ENCODE data around the gene ZRSR2.
"Not testable (repeated sequence)": the region's sequence is repeated elsewhere in the genome, so short reads cannot be mapped to it uniquely, and the experiment has no call there.

ZRSR2 gene

DNA sequence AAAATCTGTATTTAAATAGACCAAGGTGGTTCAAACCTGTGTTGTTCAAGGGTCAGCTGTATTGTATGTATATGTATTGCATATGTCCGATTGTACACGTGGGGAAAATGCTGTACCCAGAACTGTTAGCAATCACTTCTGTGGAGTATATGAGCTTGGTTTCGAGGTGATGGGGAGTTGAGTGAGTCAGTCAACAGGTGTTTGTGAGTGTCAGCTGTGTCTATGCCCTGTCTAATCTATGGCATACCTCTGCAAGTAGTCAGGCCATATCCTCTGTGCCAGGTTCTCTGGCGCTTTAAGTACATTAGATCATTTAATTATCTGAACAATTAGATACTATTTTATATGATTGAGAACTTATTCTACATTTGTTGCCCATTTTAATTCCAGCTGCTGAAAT is 7.4 kb downstream of the ZRSR2 start:
- no peak for DNase-seq

DNA sequence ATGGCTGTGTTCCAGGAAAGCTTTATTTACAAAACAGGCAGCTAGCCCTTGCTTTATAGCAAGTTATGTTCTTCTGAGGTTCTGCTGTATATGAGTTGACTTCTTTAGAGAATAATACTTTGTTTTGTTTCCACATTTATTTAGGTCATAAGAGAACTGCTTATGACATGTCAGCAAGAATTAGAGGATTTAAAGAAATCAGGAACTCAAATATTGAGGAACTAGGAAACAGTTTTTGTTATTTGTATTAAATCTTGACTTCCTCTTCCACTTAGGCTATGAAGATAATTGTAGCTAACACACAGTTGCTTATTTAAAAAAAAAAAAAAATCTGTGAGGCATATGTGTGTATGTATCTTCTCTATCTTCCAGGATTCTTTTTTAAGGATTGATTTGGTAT is 14.3 kb downstream of the ZRSR2 start:
- DNase-seq = no peak

DNA sequence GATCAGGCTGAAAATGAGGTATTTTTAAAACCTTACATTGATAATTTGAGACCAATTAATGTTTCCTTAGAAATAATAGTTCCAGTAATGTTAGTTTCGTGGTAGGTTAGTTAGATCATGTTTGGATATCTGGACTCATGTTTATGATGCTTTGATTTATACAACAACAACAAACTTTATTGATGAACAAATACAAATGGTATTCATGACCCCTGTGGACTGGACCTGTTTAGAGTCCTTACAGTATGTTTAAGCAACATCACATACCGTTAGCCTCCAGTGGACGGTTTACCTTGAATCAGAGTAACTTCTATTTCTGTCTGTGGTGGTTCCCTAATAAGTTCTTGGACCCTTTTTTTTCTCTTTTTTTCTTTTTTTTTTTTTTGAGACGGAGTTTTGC is 18.0 kb downstream of the ZRSR2 start:
- DNase-seq = no peak

- DNase-seq = no peak
These were observed 22.1 kb downstream of the ZRSR2 start for GRCh38 chrX:15812192-15812938.

DNA sequence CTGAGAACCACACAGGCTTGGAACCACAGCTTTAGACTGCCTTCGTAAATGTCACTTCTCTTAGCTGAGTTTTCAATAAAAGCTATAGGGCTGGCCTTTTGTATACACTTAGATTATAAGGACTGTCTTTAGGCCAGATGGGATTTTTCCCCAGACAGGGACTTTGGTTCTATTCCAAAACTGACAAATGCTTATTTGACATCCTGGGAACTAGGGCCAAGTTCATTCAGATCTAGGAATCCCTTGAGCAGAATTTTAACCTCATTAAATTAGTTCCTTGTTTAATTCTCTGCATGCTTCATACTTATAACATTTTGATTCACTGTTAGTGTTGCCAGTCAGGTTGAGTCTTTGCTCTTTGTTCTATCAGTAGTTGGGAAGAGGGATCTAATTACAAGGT is 23.1 kb downstream of the ZRSR2 start:
- no peak for DNase-seq

DNA sequence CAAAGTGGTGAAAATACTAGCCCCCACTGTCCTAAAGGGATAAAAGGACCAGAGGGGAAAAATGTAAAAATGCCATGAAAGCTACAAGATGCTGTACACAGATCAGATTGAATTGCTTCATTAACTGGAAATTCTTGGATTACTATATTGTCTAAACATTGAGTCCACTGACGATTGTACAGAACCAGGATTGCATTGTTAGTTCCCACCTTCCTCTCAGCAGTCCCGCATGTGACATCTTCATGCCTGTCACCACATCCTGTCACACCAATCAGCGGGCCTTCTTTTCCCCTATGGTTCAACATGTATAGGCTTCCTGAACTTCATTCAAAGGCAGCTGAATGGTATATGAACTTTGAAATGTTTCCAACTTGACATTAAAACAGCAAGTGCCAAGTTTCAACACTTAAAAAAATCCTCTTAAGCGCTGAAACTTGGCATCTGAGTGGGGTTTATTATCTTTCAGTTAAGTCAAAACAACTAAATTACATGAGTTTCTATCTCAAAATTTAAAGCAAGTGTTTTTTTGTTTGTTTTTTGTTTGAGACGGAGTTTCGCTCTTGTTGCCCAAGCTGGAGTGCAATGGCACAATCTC is 24.6 kb downstream of the ZRSR2 start:
- no peak for DNase-seq

DNA sequence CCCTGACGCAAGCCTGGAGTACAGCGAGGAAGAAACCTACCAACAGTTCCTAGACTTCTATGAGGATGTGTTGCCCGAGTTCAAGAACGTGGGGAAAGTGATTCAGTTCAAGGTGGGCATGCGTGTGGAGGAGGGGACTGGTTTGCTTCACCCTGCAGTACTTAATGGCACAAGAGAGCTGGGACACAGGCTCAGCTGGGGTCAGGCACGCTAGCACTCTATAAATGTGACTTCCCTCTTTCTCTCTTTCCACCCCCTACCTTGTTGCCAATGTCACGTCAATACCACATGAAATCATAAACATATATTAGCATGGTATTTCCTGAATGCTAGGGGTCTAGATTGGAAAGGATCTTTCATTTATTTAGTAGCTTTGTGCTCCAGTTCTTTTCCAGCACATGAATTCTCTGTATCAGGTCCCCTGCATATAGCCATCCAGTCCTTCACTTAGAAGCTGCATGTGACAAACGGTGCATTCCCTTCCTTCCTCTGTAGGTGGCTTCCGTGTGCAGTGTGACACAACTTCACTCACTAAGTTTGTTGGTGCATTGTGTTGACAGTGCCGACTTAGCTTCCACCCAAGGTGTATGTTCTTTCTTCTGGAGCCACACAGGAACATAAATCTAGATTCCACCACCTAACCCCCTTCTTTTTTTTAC is 25.6 kb downstream of the ZRSR2 start:
- DNase-seq = peak; percentile 64

DNA sequence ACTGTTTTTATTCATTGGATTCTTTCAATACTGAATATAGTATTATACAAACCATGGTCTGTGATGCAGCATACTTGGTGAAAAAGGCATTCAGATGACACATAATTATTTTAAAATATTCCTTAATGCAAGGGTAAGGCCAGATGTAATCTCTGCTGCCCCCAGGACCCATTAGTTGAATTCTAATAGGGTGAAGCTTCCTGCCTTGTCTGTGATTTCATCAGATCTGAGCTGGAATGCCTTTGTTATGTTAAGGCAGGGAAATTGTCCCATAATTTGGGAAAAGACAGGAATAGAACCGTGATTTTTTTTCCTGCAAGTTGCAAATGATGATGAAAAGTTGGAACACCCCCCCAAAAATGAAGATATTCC is 26.1 kb downstream of the ZRSR2 start:
- no peak for DNase-seq

GRCh38 chrX:15816886-15817285 is 26.6 kb downstream of the ZRSR2 start:
- peak; percentile 26 for DNase-seq

- no peak for DNase-seq
These were observed 30.1 kb downstream of the ZRSR2 start for GRCh38 chrX:15820106-15821073.

DNA sequence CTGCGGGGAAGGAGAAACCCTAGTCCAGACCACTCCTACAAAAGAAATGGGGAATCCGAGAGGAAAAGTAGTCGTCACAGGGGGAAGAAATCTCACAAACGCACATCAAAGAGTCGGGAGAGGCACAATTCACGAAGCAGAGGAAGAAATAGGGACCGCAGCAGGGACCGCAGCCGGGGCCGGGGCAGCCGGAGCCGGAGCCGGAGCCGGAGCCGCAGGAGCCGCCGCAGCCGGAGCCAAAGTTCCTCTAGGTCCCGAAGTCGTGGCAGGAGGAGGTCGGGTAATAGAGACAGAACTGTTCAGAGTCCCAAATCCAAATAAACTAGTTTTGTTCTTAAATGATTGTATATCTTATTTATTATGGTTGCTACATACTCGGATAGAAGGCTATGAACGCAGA is 32.6 kb downstream of the ZRSR2 start:
- DNase-seq = no peak

GRCh38 chrX:15825936-15826335 is 35.7 kb downstream of the ZRSR2 start:
- no peak for DNase-seq

- DNase-seq = no peak
These were observed 38.9 kb downstream of the ZRSR2 start for GRCh38 chrX:15829217-15829616.

GRCh38 chrX:15831347-15831746 is 41.1 kb downstream of the ZRSR2 start:
- DNase-seq = not testable (repeated sequence)

DNA sequence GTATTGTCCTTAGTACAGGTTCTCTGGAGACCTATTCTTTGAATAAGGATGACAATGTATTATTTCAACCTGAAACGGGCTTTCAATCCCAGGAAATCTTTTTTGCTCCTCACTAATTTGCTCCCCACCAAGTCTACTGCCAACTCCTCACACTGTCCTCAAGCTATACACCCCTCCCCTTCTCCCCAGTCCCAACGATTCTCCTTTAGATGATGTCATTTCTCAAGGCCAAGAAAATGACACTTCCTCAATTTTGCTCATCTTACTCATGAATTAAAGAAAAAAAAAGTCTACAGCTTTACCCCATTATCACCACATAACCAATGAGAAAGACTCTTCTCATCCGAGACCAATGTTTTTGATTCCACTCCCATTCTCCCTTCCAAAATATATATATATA is 43.8 kb downstream of the ZRSR2 start:
- DNase-seq = no peak

DNA sequence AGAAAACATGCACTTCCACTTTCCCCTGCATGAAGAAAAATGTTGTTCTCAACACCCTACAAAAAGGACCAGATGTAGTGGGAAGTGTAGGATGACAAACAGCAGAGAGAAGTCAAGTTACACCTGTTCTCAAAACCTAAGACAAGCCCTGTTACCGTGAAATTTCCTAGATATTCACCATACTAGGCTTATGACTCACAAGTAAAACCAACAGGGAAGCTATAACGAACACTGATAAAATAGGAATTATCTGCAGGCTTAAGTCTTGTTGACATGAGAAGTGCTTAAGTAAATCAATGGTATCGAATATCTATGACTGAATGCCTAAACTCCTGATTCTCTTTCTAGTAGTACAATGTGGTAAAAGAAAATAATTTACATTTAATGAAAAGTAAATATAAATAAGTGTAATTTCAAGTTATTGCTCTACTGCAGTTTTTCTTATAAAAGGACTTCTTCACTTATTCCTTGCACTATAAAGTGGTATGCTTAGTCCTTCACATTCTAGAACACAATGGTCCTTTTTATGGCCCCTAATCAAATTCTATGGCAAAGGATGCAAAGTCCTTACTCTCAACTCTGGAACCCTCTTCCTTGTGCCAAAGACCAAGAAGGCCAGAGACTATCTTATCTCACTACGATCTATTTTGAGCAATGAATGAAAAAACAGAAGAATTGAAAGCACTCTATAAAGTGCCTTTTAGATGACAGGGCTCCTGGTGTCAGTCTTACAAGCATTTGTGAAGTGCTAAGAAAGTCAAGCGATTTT is 44.7 kb downstream of the ZRSR2 start:
- no peak for DNase-seq

DNA sequence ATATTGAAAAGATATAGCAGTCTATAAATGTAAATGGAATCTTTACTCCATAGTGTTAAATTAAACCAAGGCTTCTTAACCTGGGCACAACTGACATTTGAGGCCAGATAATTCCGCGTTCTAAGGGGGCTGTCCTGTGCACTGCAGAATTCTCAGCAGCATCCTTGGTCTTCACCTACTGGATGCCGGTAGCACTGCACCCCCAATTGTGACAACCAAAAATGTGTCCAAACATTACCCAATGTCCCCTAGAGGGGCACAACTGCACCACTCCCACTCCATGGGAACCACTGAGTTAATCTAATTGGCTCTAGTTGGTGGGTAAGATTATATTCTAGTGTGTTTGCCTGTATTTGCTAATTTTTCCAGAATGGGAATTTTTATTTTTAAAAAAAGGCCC is 47.7 kb downstream of the ZRSR2 start:
- DNase-seq = peak; percentile 27

DNA sequence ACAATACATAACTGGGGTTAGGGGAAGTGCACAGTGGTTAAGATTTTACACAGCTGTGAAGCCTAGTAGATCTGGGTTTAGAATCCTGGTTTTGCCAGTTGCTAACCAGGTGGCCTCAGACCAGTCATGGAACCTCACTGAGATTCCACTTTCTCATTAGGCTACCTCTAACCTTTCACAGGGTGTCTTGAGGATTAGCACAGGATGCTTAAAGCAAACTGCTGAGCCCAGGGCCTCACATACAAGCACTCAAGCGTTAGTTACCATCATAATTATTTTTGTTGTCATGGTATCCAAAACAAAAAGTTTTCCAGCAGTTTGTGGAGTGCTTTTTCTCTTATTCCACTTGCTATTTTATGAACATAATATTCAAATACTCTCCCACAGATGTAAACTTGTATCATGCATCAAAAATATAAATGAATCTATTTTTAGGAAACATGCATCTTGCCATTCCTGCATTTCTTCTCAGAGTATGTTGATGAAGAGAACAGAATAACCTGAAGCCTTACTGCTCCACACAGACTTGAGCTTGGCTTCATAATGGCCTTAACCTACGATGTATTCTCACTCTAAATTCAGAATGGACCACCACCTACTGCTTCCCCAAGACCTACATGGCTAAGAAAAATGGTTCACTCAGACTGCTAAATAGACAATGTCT is 51.7 kb downstream of the ZRSR2 start:
- no peak for DNase-seq

- no peak for DNase-seq
These were observed 53.7 kb downstream of the ZRSR2 start for GRCh38 chrX:15843960-15844359.

GRCh38 chrX:15848576-15848975 is 58.3 kb downstream of the ZRSR2 start:
- DNase-seq = no peak

GRCh38 chrX:15849555-15849954 is 59.3 kb downstream of the ZRSR2 start:
- no peak for DNase-seq

- no peak for DNase-seq
These were observed 63.3 kb downstream of the ZRSR2 start for GRCh38 chrX:15853586-15854079.
